ENCODE results near the gene UCN.

Gene UCN

DNA sequence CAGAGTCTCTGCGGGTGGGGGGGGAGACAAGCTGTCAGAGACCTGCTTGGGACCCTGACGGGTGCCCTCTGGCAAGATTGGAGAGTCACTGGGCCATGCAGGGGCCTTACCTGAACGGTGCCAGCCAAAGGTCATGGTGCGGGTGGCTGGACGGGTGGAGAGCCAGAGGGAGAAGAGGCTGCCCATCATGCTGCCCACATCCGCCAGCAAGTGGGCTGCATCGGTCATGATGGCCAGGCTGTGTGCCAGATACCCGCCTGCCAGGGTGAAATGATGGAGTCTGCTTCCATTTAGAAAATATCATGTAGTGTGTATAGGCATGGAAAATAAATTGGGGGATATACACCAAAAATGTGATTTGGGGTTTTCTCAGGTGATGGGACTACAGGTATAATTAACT lies 50.2 kb downstream of the UCN start:
- Histone ChIP-seq H2AFZ (ENCODE audit: low read length) (no peak overlapping the region), H3K4me3 (ENCODE audit: low read length) (no peak overlapping the region), H3K9ac (ENCODE audit: low read length) (no peak overlapping the region), H4K20me1 (ENCODE audit: insufficient read depth, low read length) (no peaks in the 10 kb centered on the region), H3K4me2 (ENCODE audit: low read depth, low read length) (no peak overlapping the region), H3F3A (ENCODE audit: insufficient read depth, low read length) (no peaks in the 10 kb centered on the region), H3K27me3 (replicated peaks; ENCODE audit: insufficient read depth, low read length) (peaks cover 61% of the 10 kb centered on the region), H3K4me1 (ENCODE audit: low read length) (no peaks in the 10 kb centered on the region), H3K79me2 (ENCODE audit: low read length) (no peaks in the 10 kb centered on the region), H3K36me3 (replicated peaks; ENCODE audit: insufficient read depth, low read length) (no peaks in the 10 kb centered on the region), H3K9me3 (replicated peaks; ENCODE audit: insufficient read depth, low read length) (no peaks in the 10 kb centered on the region), H3K27ac (ENCODE audit: low read length) (no peak overlapping the region), H3K9me2 (replicated peaks; ENCODE audit: insufficient read depth, low read length) (no peaks in the 10 kb centered on the region)
- TF ChIP-seq EZH2phosphoT487 (IDR thresholded peaks at IDR 0.05; ENCODE audit: low read length) (no peak), EZH2 (optimal IDR thresholded peaks at IDR 0.05; ENCODE audit: low read depth, low read length) (no peak)
- TF ChIP-seq, protein P1, sequence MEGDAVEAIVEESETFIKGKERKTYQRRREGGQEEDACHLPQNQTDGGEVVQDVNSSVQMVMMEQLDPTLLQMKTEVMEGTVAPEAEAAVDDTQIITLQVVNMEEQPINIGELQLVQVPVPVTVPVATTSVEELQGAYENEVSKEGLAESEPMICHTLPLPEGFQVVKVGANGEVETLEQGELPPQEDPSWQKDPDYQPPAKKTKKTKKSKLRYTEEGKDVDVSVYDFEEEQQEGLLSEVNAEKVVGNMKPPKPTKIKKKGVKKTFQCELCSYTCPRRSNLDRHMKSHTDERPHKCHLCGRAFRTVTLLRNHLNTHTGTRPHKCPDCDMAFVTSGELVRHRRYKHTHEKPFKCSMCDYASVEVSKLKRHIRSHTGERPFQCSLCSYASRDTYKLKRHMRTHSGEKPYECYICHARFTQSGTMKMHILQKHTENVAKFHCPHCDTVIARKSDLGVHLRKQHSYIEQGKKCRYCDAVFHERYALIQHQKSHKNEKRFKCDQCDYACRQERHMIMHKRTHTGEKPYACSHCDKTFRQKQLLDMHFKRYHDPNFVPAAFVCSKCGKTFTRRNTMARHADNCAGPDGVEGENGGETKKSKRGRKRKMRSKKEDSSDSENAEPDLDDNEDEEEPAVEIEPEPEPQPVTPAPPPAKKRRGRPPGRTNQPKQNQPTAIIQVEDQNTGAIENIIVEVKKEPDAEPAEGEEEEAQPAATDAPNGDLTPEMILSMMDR (IDR thresholded peaks at IDR 0.05; ENCODE audit: low read length): no peak
- no peak for DNase-seq

All from MM.1S (cell line).